SK-N-SH treated with all-trans-retinoic acid at 6 μM for 48 hours (cell line): ENCODE data around the gene ADAMTS2.

Experiments used
- ATAC-seq: fragments of 200-7000 bp; cut with Tn5 transposase; 3 replicates; pipeline ENCODE4 v1.9.1; 2020; ENCODE audit warnings: mild to moderate bottlenecking, moderate library complexity
- ARNTL ChIP-seq: fragments of 450-650 bp; formaldehyde crosslinking; IDR thresholded peaks from 2 replicates; pipeline ENCODE4 v1.5.0; 2020; ENCODE audit warnings: low read depth, mild to moderate bottlenecking, moderate library complexity, borderline replicate concordance
- BACH2 ChIP-seq: fragments of 250-450 bp; sonication (Bioruptor Pico); IDR thresholded peaks from 2 replicates; pipeline ENCODE4 v1.9.0; 2021; ENCODE audit warnings: mild to moderate bottlenecking, borderline replicate concordance
- CSDC2 ChIP-seq: fragments of 250-450 bp; sonication (Bioruptor Pico); IDR thresholded peaks from 2 replicates; pipeline ENCODE4 v1.5.0; 2020; ENCODE audit warnings: mild to moderate bottlenecking, moderate library complexity
- ESRRG ChIP-seq: fragments of 250-450 bp; sonication (Bioruptor Pico); IDR thresholded peaks from 2 replicates; pipeline ENCODE4 v1.6.1; 2021; ENCODE audit warnings: mild to moderate bottlenecking
- ISL1 ChIP-seq: fragments of 250-450 bp; sonication (Bioruptor Pico); IDR thresholded peaks from 2 replicates; pipeline ENCODE4 v2.1.2; 2022; ENCODE audit warnings: mild to moderate bottlenecking, moderate library complexity
- OSR1 ChIP-seq: fragments of 250-450 bp; sonication (Bioruptor Pico); IDR thresholded peaks from 2 replicates; pipeline ENCODE4 v1.8.0; 2022; ENCODE audit warnings: moderate library complexity, mild to moderate bottlenecking, inconsistent platforms
- PPARA ChIP-seq: fragments of 250-450 bp; sonication (Bioruptor Pico); IDR thresholded peaks from 2 replicates; pipeline ENCODE4 v1.5.0; 2020; ENCODE audit warnings: mild to moderate bottlenecking, borderline replicate concordance
- RARB ChIP-seq: fragments of 250-450 bp; sonication (Bioruptor Pico); IDR thresholded peaks from 2 replicates; pipeline ENCODE4 v1.8.0; 2021; ENCODE audit warnings: mild to moderate bottlenecking, moderate library complexity
- SNAI2 ChIP-seq: fragments of 250-450 bp; sonication (Bioruptor Pico); IDR thresholded peaks from 2 replicates; pipeline ENCODE4 v1.5.0; 2020; ENCODE audit warnings: mild to moderate bottlenecking, moderate library complexity
- TCF4 ChIP-seq: fragments of 250-450 bp; sonication (Bioruptor Pico); IDR thresholded peaks from 2 replicates; pipeline ENCODE4 v1.8.0; 2021; ENCODE audit warnings: mild to moderate bottlenecking, moderate library complexity, borderline replicate concordance
- TOX ChIP-seq: fragments of 250-450 bp; sonication (Bioruptor Pico); IDR thresholded peaks from 2 replicates; pipeline ENCODE4 v1.8.0; 2021; ENCODE audit warnings: mild to moderate bottlenecking, moderate library complexity, borderline replicate concordance
- ZC3H10 ChIP-seq: fragments of 250-450 bp; sonication (Bioruptor Pico); IDR thresholded peaks from 2 replicates; pipeline ENCODE4 v1.5.1; 2021; ENCODE audit warnings: mild to moderate bottlenecking, moderate library complexity
- ZFP3 ChIP-seq: fragments of 250-450 bp; sonication (Bioruptor Pico); IDR thresholded peaks from 2 replicates; pipeline ENCODE4 v1.5.0; 2020; ENCODE audit warnings: mild to moderate bottlenecking, moderate library complexity
- ZFP30 ChIP-seq: fragments of 450-650 bp; formaldehyde crosslinking; IDR thresholded peaks from 2 replicates; pipeline ENCODE4 v1.5.0; 2022; ENCODE audit warnings: mild to moderate bottlenecking, moderate library complexity
- ZNF565 ChIP-seq: fragments of 450-650 bp; formaldehyde crosslinking; conservative IDR thresholded peaks from 2 replicates; pipeline ENCODE4 v1.5.0; 2020; ENCODE audit warnings: low read depth, mild to moderate bottlenecking, moderate library complexity
- ZNF70 ChIP-seq: fragments of 450-650 bp; formaldehyde crosslinking; IDR thresholded peaks from 2 replicates; pipeline ENCODE4 v1.5.0; 2020; ENCODE audit warnings: mild to moderate bottlenecking, moderate library complexity
- TF ChIP-seq, protein P1 (sequence below): fragments of 250-450 bp; sonication (Bioruptor Pico); IDR thresholded peaks from 2 replicates; pipeline ENCODE4 v1.8.0; 2021; ENCODE audit warnings: low read depth, mild to moderate bottlenecking, moderate library complexity, borderline replicate concordance
- TF ChIP-seq, protein P2 (sequence below): fragments of 250-450 bp; sonication (Bioruptor Pico); IDR thresholded peaks from 2 replicates; pipeline ENCODE4 v1.5.1; 2020; ENCODE audit warnings: low read depth, mild to moderate bottlenecking, moderate library complexity
- TF ChIP-seq, protein P3 (sequence below): fragments of 250-450 bp; sonication (Bioruptor Pico); IDR thresholded peaks from 2 replicates; pipeline ENCODE4 v1.8.0; 2020; ENCODE audit warnings: mild to moderate bottlenecking, moderate library complexity, borderline replicate concordance
- TF ChIP-seq, protein P4 (sequence below): fragments of 250-450 bp; sonication (Bioruptor Pico); IDR thresholded peaks from 2 replicates; pipeline ENCODE4 v1.5.0; 2020; ENCODE audit warnings: mild to moderate bottlenecking, moderate library complexity

Gene ADAMTS2

DNA sequence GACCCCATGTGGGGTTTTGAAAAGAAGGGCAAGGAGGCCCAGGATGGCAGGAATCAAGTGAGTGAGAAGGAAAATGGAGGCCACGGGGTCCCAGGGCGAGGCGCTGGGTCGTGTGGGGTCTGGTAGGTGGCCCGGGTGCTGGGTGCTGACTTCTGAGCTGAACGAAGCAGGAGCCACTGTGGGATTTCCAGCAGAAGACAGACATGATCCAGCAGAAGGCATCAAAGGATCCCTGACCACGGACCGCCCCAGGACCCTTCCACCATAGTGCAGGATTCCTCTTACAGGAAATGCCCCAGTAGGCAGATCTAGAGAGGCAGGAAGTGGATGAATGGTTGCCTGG, 106.7 kb downstream of the ADAMTS2 start (continued):
- TF ChIP-seq, protein P1, sequence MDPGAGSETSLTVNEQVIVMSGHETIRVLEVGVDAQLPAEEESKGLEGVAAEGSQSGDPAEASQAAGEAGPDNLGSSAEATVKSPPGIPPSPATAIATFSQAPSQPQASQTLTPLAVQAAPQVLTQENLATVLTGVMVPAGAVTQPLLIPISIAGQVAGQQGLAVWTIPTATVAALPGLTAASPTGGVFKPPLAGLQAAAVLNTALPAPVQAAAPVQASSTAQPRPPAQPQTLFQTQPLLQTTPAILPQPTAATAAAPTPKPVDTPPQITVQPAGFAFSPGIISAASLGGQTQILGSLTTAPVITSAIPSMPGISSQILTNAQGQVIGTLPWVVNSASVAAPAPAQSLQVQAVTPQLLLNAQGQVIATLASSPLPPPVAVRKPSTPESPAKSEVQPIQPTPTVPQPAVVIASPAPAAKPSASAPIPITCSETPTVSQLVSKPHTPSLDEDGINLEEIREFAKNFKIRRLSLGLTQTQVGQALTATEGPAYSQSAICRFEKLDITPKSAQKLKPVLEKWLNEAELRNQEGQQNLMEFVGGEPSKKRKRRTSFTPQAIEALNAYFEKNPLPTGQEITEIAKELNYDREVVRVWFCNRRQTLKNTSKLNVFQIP: no peak
- TF ChIP-seq ZNF70 (CRISPR knock-in tag): no peak
- no peak for TF ChIP-seq RARB
- TF ChIP-seq TCF4: no peak
- TF ChIP-seq ESRRG (CRISPR knock-in tag): no peak
- no peak for TF ChIP-seq BACH2 (CRISPR knock-in tag)
- TF ChIP-seq ZC3H10 (CRISPR knock-in tag): no peak
- TF ChIP-seq ZNF565 (CRISPR knock-in tag): no peak
- no peak for TF ChIP-seq OSR1
- TF ChIP-seq, protein P2, sequence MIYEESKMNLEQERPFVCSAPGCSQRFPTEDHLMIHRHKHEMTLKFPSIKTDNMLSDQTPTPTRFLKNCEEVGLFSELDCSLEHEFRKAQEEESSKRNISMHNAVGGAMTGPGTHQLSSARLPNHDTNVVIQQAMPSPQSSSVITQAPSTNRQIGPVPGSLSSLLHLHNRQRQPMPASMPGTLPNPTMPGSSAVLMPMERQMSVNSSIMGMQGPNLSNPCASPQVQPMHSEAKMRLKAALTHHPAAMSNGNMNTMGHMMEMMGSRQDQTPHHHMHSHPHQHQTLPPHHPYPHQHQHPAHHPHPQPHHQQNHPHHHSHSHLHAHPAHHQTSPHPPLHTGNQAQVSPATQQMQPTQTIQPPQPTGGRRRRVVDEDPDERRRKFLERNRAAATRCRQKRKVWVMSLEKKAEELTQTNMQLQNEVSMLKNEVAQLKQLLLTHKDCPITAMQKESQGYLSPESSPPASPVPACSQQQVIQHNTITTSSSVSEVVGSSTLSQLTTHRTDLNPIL: no peak

DNA sequence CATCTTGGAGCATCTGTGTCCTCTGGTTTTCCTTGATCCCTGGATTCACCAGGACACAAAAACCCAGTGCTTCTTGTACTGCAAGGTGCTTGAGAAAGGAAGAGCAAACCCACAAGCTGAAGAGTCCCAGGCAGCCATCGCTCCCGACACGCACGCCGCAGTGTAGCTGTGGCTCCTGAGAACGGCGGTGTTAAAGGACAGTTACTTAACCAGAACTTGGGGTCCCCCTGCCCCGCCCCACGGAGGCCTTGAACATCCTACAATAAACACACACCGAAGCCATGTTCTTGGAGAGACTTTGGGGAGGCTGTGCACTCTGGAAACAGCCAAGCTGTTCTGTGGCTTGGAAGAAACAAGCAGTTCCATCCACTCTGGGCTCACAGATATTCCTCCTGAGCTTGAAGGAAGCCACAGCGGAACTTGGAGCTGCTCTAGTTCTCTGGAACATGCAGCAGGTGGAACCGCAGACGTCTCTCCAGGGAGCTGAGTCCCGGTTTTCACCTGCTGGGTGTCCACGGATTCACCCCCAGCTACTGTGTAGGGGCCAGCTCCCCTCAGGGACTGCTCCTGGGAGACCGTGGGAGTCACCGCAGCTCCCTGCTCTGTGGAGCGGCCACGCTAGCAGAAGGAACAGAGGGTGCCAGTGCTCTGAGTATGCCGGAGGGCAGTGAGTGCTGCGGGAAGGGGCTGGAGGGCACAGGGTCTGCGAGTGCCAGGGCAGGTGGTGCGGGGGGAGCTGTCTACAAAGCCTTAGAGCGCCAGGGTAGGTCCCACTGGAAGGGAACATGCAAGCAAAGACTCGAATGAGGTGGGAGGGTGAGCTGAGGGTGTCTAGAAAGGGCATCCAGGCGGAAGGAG, 107.3 kb downstream of the ADAMTS2 start:
- no peak for ATAC-seq
- no peak for TF ChIP-seq ZNF70 (CRISPR knock-in tag)
- TF ChIP-seq ZNF565 (CRISPR knock-in tag): no peak
- no peak for TF ChIP-seq ZFP30 (CRISPR knock-in tag)
- TF ChIP-seq, protein P3, sequence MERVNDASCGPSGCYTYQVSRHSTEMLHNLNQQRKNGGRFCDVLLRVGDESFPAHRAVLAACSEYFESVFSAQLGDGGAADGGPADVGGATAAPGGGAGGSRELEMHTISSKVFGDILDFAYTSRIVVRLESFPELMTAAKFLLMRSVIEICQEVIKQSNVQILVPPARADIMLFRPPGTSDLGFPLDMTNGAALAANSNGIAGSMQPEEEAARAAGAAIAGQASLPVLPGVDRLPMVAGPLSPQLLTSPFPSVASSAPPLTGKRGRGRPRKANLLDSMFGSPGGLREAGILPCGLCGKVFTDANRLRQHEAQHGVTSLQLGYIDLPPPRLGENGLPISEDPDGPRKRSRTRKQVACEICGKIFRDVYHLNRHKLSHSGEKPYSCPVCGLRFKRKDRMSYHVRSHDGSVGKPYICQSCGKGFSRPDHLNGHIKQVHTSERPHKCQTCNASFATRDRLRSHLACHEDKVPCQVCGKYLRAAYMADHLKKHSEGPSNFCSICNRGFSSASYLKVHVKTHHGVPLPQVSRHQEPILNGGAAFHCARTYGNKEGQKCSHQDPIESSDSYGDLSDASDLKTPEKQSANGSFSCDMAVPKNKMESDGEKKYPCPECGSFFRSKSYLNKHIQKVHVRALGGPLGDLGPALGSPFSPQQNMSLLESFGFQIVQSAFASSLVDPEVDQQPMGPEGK (CRISPR knock-in tag): no peak
- no peak for TF ChIP-seq CSDC2 (CRISPR knock-in tag)
- TF ChIP-seq ZFP3 (CRISPR knock-in tag): no peak
- TF ChIP-seq, protein P4, sequence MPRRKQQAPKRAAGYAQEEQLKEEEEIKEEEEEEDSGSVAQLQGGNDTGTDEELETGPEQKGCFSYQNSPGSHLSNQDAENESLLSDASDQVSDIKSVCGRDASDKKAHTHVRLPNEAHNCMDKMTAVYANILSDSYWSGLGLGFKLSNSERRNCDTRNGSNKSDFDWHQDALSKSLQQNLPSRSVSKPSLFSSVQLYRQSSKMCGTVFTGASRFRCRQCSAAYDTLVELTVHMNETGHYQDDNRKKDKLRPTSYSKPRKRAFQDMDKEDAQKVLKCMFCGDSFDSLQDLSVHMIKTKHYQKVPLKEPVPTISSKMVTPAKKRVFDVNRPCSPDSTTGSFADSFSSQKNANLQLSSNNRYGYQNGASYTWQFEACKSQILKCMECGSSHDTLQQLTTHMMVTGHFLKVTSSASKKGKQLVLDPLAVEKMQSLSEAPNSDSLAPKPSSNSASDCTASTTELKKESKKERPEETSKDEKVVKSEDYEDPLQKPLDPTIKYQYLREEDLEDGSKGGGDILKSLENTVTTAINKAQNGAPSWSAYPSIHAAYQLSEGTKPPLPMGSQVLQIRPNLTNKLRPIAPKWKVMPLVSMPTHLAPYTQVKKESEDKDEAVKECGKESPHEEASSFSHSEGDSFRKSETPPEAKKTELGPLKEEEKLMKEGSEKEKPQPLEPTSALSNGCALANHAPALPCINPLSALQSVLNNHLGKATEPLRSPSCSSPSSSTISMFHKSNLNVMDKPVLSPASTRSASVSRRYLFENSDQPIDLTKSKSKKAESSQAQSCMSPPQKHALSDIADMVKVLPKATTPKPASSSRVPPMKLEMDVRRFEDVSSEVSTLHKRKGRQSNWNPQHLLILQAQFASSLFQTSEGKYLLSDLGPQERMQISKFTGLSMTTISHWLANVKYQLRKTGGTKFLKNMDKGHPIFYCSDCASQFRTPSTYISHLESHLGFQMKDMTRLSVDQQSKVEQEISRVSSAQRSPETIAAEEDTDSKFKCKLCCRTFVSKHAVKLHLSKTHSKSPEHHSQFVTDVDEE (CRISPR knock-in tag): no peak
- TF ChIP-seq ARNTL: no peak
- no peak for TF ChIP-seq ISL1 (CRISPR knock-in tag)
- TF ChIP-seq PPARA (CRISPR knock-in tag): no peak
- TF ChIP-seq TCF4: no peak
- TF ChIP-seq SNAI2 (CRISPR knock-in tag): no peak
- TF ChIP-seq ESRRG (CRISPR knock-in tag): no peak
- TF ChIP-seq, protein P1: no peak
- no peak for TF ChIP-seq RARB
- no peak for TF ChIP-seq TOX
- TF ChIP-seq ZC3H10 (CRISPR knock-in tag): no peak
- TF ChIP-seq, protein P2: no peak
